ENCODE measurements around the gene POU2F1.

Gene POU2F1

DNA sequence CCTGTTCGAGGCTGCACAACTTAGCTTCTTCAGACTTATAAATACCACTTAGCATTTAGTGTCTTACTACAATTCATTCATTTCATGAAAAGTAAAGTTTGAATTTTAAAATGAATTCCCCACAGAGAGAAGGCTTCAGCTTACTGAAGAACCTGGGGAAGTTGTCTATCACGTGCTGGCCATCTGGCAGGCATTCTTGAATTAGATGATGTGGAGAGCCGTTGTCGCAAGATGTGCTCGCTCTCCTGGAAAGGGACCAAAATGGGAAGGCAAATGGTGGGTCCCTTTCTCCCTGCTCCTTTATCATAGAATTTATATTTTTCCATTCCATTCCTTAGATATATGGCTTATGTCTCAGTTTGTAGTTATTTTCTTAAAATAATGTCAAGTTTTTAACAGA, 207.2 kb downstream of the POU2F1 start:
- DNase-seq, result no peak

DNA sequence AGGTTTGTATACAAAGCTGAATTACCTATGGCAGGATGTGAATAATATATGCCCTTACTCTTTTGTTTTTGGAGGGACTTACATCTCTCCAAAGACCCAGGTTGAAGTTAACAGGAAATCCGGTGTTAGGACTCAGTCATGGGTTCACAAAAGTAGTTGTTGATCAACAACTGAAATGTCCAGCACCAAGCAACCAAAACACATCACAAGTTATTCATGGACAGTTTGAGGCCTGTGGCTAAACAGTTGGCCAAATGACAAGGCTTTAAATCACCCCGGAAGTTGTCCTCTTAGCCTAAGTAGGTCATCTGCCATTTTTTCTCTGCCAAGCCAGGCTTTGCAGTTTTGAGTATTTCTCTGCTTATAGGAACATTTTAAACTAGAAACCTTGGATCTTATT, 207.7 kb downstream of the POU2F1 start:
- DNase-seq, result no peak

DNA sequence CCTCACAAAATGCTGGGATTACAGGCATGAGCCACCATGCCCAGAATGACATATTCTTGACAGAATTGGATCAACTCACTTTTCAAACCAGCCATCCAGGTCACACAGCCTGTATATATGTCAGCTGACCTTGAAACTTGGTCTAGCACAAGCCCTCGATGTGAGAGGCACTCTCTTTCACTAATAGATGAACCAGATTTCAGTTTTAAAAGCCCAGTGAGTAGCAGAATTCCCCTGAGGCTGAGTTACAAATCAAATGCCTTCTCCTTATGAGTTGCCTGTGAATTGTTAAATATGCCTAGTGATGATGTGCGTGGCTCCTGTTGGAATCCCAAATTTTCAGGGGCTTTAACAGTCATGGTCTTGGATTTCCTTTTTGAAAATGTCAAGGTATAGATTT, 208.9 kb downstream of the POU2F1 start:
- DNase-seq, result no peak

DNA sequence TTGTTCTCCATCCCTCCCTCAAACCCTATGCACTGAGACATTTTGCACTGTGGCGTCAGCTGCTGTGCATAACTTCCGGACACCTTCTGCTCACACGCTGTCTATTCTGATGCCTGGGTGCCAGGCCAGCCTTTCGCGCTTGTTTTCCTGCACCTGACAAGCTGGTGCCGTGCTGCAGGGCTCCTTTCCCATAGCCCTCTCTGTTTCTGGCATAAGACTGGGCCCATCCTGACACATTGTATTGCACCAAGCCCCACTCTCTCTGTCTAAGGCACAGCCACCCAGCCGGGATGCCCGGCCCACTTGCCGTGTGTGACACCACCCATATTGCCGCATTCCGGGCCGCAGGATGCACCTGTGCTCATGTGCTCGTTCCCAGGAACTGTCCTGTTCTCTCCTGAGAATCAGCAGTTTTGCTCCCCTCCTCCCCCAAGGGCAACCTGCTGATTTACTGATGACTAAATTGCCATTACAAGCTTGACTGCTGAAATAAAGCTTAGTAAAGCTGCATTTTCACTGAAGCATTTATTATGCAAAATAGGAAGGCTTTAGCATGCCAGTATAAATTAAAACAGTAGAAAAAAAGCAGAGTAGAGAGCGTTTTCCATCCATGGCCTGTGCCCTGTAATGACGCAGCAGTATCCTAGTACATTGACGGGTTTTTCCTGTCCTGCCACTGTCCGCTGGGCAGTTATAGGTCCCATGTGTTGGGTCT, 209.6 kb downstream of the POU2F1 start:
- DNase-seq, result peak; percentile 92

DNA sequence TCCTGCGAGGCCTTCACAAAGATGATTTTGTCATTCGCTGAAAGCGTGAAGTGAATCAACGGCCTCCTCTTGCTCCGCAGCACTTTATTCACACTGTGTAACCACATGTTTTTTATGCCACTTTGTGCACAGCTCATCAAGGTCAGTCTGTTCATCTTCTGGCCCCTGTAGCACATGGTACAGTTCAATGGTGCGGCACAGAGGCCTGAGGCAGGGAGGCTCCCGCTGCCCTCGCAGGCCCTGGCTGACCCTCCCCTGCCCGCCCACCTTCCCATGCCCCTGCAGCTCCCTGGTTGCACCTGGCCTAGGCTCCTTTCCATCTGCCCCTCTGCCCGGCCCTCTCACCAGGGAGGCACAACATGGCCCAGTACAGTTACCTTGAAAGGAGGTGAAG, 210.2 kb downstream of the POU2F1 start:
- no peak for DNase-seq

DNA sequence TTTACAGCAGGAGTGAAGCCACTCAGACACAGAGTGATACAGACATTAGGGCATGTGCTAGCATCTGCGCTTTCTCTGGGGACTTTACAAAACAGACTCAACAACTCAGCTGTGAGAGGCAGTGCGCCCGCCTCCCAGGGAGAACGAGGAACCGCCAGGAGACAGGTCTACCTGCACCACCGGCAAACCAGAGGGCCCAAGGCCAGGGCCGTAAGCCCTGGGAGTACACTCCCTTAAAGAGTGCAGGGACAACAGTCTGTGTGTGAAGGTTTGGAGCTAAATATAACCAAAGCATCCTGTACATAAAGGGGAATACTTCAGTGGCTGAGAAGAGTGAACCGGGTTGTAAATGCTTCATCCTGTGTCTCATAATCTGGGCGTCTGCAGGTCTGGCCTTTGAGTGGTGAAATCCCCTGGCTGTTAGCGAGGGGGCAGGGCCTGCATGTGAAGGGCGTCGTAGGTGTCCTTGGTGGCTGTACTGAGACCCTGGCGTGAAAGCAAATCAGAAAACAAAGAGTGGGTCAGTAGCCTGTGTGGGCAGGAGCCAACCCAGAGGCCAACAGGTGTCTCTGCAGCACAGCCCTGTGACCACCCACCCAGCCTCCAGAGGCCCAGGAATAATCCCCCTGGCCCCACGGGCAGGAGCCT, 210.7 kb downstream of the POU2F1 start:
- DNase-seq, result no peak

DNA sequence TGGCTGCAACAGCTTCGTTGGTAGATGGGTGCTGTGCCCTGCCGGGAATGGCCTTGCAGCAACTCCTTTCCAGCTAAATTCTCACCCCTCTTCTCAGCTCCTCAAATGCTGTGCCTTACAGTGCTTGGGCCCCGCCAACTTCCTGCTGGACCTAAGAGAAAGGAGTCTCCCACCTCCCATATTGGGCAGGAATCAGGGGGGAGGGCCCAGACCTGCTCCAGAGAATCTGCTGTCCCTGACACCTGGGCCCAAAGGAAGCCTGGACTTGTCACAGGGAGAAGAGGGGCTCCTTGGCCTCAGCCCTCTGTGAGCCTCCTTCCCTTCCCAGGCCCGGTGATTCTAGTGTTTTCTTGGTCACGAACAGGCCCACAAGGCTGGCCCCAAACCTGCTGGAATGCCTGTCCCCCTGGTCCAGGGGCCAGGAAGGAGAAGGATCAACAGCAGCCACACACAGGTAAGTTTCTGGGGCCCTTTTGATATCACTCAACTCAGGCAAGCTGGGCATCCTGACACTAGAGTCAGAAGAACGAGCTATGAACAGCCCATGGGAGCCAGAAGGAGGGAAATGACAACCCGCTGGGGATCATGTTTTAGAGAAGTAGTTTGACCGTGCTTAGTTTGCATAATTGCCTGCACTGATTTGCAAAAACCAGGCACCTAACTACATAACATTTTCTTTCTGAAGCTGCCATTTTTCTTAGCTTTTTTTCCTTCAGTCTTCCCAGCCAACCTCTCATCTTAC, 211.4 kb downstream of the POU2F1 start:
- peak; percentile 34 for DNase-seq

DNA sequence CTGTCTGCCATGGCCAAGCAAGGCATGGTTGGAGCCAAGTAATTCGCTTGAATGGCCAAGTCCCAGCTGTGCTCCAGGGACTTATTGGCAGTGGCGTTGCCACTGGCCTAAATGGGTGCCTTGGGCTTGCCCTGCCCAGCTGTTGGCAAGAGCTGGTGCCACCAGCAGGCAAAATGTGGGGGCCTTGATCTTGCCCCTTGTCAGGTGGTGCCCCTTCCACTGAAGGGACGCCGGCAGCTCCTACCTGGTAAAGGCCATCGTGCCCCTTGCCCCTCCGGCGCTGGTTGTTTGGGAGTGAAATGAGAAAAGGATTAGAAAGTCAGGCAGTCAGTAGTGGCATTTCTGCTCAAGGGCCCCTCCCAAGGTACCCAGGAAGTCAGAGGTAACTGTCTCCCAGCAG, 212.1 kb downstream of the POU2F1 start:
- no peak for DNase-seq

DNA sequence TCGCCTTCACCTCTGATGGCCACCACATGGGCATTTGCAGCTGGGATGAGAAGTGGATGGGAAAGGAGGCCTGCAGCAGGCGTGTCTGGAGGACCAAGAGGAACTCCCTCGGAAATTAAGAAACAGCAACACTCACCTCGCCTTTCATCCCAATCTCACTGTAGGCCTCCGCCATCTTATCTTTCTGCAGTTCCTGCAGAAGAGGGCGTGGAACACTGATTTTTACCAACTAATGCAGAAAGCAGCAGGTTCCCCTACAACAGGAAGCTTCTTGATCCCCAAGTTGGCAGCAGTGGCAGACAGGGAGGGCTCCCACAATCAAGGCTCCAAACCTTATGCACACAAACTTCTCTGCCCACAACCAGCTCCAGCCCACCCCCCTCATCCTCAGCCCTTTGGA, 213.2 kb downstream of the POU2F1 start:
- no peak for DNase-seq

DNA sequence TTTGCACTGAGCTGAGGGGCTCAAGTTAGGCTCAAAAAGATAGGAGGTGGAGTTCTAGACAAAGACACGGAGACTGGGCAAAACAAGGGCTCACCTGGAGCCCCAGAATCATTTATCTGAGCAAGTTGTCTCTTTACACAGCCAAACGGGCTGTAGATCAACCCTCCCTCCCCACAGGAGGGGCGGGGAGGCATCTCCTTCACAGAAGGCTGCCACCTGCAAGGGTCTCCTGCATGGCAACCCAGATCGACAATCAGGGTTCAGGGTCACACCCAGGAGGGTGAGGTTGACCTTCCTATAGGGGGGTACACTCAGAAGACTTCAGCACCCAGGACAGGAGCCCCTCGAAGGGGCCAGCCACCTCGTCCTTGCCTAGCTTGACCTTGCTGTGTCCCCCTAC, 213.6 kb downstream of the POU2F1 start:
- no peak for DNase-seq

DNA sequence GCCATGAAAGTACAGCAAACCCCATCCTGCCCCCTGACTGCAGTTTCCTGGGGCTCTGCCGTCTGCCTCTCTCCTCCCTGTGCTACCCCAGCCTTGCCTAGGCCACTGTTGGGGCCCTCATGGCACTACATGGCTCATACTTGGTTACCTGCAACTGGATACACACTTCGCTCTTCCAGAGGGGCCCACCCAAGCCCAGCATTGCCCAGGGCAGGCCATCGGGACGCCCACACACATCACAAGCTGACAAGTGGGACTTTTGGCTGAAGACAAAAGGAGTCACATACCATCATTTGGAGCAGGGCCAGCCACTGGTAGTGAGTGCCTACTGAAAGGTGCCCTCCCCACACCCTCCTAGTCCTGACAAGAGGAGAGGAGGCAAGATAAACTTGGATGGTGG, 214.8 kb downstream of the POU2F1 start:
- DNase-seq, result no peak

DNA sequence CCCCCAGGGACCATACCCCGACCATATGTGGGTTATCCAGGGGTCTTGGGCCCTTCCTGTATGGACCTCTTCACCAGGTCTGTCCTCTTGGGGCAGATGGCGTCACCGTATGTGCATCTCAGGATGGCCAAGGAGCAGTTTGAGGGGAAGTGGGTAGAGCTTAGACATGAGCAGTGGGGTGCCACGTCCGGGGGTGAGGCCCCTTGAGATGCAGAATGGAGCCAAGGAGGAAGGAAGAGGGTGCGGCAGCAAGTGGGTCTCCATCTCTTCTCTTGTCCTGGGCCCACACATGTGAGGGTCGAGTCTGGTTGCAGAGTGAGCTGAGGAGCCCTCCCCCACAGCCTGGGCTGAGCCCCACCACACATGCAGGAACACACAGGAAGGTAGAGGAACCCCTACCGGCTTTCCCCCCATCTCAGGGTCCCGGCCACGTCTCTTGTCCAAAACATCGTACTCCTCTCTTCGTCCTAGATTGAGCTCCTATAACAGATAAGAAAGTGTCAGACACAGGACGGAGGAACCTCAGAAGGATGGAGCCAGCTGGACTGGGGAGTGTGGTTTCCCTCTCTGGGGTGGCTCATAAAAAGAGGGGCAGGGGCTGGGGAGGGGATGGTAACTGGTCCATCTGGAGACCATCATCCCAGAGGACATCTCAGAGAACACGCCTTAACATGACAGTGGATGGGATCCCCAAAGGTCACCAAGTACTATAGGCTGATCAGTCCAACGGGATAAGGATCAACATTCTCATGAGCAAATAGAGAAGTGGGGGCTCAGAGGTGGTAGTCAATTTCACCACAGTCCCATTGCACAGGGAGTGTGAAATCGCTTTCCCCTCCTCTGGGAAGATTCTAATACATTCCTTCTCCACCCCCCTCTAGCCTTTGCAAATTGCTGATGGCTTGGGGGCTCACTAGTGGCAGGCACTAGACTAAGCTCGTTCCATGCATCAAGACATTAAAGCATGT, 217.8 kb downstream of the POU2F1 start:
- no peak for DNase-seq

DNA sequence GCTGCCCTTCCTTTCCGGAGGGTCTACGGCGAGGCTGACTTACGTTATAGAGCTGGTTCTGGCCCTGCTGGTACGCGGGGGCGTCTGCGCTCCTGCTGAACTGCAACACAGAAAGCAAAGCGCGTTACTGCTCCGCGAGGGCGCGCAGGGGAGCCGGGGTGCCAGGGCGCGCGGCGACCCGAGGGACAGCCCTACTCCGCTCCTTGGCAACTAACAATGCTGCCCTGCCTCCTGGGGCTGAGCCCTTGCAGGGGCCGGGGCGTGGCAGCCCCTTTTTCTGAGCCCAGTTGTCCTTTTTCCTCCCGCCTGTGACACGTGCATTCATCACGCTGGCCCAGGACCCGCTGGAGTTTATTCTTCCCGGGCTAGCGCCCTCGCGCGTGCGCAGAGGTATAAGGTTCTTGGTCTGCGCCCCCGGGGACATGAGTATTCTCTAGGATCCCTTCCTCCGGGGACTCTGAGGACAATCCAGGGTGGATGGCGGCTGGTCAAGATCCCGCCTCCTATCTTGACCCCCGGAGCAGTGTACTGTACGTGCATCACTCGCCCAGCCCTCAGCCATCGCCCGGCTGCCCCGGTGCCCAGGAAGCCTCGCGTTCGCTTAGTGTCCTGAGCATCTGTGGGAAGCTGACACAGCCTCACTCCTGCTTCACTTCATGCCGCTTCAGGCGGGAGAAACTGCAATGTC, 218.8 kb downstream of the POU2F1 start:
- DNase-seq, result peak; percentile 82

DNA sequence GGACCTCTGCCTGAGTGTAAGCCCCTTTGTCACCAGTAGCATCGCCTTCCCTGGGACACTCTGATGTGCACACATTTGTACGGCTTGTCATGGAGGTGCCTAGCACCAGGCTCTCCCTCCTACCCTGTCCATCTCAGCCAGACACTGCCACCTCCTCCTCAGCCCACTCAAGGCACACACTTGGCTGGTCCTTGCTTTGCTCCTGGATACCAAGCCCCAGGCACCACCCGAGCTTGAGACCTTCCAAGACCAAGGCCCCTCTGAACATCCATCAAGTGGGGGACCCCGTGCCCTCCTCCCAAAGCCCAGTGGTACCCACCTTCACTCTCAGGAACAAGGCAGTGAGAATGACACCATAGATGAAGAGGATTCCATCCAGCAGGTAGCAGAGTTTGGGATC, 219.7 kb downstream of the POU2F1 start:
- DNase-seq, result no peak

DNA sequence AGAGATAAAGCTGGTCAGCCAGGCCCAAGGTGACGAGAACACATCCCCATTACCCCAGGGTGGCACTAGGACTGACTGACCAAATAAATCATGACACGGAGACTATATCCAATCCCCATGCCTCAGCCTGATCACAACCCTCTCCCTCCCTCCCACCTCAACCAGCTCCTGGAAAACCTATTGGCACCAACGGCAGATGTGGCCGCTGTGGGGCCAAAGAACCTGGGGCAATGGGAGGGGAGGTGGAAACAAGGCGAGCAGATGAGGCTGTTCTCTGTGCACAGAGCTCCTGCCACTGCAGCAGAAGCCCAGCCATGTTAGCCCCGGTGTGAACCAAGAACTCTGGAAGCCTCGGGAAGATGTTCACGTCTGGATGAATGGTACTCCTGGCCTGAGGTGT, 220.1 kb downstream of the POU2F1 start:
- DNase-seq, result no peak

DNA sequence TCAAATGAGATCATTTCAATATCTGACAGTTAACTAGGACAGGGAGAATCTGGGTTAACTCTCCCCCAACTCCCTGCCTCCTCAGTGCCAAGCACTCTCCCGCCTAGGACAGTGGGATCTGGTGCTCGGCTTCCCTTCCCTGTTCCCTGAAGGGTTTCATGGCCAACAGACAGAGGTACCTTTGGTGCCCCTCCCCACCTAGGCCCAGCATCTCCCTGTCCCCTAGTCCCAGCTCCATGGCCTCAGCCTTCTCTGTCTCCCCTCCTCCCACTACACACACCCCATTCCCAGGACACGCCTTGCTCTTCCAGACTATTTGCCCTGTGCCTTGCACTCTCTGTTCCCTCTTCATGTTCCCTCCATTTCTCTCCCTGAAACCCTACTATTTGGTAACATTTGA, 220.5 kb downstream of the POU2F1 start:
- no peak for DNase-seq

DNA sequence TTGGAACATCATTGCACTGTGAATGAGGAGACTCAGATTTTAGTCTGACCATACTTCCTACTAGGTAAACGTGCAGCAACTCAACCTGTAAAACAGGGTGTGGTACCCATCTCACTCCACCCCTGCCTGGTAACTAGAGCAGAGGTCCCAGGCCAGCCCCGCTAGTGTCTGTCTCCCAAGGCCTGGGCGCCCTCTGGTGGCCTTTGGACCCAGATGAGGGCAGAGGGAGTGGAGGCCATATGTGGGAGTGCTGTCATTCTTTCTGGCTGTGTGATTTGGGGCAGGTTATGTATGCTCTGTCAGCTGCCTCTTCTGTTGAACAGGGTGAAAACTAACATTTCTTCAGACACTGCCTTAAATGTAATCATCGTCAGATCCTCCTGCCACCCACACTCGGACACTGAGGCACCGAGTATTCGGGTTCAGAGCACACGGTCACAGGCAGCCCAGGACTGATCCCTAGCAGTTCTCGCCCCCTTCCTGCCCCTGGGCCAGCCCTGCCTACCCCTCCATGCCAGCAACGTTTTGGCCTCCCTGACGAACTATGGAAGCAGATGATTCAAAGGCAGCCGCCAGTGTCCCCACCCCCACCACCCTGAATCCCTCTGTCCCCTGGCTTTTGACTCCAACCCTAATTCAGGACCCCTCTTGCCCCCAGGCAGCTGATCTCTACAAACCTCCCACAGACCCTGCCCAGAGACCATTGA, 221.6 kb downstream of the POU2F1 start:
- DNase-seq, result peak; percentile 77

DNA sequence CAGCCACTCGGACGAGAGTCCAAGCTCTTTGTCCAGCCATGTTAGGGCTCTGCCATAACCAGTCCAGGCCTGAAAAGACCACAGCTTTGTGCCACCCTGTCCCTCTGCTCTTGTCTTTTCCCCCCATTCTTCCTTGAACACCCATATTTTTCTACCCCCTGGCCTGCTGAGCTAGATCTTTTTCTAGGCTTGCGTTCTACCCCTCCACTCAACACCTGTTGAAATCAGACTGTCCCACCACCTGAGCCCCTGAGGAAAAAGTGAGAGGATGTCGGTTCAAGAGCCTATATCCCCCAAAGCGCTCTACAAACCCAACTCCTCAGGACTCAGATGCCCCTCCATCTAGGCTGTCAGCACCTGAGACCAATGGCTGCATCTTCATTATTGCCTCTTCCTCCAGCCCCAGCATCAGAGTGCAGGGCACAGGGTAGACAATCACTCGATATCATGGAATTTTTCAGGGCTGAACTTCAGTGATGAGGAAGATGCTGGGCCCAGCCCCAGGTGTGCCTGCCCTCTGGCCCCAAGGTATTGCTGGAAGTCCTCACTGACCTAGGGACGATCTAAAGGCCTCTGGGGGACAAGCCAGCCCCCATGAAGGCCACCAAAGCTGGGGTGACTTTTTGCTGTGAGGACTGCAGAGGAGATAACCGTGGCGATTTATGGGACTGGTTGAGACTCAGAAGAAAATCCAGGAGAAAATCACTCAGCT, 222.3 kb downstream of the POU2F1 start:
- no peak for DNase-seq

DNA sequence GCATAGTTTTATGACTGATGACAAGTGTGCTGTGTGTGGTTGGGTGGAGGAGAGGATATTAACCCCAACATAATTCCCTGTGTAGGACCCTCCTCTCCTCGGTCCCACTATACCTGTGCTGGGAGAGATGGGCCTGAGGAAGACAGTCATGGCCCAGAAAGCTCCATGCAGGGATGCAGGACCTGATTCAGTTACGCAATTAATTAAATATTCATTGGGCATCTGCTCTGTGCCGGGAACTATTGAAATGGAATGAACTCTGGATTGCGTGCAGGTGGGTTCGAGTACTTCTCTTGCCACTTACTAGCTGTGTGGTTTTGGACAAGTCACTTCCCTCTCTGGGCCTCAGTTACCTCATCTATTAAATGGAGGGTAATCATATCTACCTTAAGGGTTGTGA, 223.1 kb downstream of the POU2F1 start:
- DNase-seq, result no peak

DNA sequence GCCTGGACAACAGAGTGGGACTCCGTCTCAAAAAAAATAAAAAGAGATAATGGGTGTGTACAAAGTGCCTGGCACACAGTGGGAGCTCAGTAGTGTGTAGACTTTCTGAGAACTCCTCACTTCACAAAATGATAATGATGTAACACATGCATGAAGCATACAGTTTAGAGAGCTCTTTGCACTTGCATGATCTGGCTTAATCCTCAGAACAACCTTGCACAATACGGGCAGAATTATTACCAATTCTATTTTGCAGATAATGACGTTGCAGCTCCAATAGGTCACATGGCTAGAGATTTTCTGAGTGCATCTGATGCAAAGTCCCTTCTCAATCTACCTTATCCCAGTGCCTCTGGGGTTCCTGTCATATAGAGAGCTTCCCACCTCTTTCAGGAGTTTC, 226.3 kb downstream of the POU2F1 start:
- no peak for DNase-seq

DNA sequence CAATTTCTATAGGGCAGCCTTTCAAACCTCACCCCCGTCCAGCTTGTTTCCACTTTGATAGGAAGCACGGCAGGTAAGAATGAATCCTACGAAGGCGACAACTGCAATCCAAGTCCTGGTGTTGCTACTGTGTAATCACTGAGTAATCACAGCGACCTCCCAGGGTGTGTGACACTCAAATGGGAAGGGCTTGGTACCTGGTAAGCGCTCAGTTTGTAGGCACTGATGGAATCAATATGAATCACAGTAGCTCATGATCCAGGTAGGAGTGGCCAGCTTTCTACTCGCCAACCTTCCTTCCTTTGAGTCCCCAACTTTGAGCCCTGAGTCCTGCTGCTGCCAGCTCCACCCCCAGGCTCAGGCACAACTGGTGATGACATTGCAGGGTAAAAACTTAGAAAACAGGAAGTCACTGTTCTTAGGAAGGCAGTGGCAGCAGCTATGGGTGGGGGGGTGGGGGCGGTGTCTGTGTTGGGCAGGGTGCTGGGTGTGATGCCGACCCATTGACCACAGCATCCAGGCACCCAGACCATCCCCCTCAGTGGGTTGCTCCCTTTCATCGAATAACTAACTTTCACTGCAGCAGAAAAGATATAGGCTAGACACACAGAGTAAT, 226.9 kb downstream of the POU2F1 start:
- no peak for DNase-seq

Measured in NCI-H526 treated with DMSO at 0.1 percent for 48 hours (cell line).